ENCODE measurements around the gene ELP2.

DNA sequence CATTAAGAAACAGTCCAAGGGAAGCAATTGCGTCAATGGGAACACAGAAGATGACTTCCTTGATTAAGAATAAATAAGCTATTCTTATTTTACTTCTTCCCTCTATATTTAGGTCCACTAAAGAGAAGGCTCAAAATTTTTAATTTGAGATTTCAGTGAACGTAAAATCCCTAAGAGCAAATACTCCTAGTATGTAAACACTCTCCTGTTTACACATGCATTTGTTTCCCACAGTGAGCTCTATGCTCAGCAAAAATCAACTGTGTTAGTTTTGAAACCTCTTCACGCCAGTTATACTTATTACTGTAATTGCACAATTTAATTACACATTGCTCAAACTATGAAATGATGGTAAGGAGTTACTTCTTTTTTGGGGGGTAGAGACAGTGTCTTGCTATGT, 9.4 kb upstream of the ELP2 start:
- TF ChIP-seq, protein P1, sequence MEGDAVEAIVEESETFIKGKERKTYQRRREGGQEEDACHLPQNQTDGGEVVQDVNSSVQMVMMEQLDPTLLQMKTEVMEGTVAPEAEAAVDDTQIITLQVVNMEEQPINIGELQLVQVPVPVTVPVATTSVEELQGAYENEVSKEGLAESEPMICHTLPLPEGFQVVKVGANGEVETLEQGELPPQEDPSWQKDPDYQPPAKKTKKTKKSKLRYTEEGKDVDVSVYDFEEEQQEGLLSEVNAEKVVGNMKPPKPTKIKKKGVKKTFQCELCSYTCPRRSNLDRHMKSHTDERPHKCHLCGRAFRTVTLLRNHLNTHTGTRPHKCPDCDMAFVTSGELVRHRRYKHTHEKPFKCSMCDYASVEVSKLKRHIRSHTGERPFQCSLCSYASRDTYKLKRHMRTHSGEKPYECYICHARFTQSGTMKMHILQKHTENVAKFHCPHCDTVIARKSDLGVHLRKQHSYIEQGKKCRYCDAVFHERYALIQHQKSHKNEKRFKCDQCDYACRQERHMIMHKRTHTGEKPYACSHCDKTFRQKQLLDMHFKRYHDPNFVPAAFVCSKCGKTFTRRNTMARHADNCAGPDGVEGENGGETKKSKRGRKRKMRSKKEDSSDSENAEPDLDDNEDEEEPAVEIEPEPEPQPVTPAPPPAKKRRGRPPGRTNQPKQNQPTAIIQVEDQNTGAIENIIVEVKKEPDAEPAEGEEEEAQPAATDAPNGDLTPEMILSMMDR (IDR thresholded peaks at IDR 0.05; ENCODE audit: poor library complexity), result no peak
- TF ChIP-seq EZH2 (IDR thresholded peaks at IDR 0.05; ENCODE audit: borderline replicate concordance), result no peak
- TF ChIP-seq EZH2phosphoT487 (IDR thresholded peaks at IDR 0.05; ENCODE audit: low read depth, severe bottlenecking, unreplicated experiment), result no peak

Data from hepatocyte (in vitro differentiated cells).